ENCODE measurements around the gene DYNLT4.
"Not testable (repeated sequence)": the region's sequence is repeated elsewhere in the genome, so short reads cannot be mapped to it uniquely, and the experiment has no call there.

DYNLT4 gene

GRCh38 chr1:44788120-44788860 is 18.9 kb downstream of the DYNLT4 start, which contains the start of gene BEST4:
Gene BEST4, minus strand, starts transcription at chr1:44788170. Its CDS starts 465 bp downstream, at chr1:44787705.
- no peak for DNase-seq (ENCODE audit: low read depth)

- DNase-seq (ENCODE audit: low read depth): no peak
Measured at GRCh38 chr1:44787506-44787905, 19.6 kb downstream of the DYNLT4 start.

- DNase-seq (ENCODE audit: low read depth): no peak
Measured at GRCh38 chr1:44786841-44787426, 20.2 kb downstream of the DYNLT4 start.

- no peak for DNase-seq (ENCODE audit: low read depth)
Measured at GRCh38 chr1:44786138-44786840, 20.9 kb downstream of the DYNLT4 start.

GRCh38 chr1:44785501-44786137 is 21.5 kb downstream of the DYNLT4 start:
- DNase-seq (ENCODE audit: low read depth): no peak

- no peak for DNase-seq (ENCODE audit: low read depth)
Measured at GRCh38 chr1:44785029-44785380, 22.1 kb downstream of the DYNLT4 start.

GRCh38 chr1:44784094-44785028 is 22.8 kb downstream of the DYNLT4 start:
- DNase-seq (ENCODE audit: low read depth): no peak

GRCh38 chr1:44783697-44784093 is 23.5 kb downstream of the DYNLT4 start:
- no peak for DNase-seq (ENCODE audit: low read depth)

- no peak for DNase-seq (ENCODE audit: low read depth)
Measured at GRCh38 chr1:44780583-44781121, 26.5 kb downstream of the DYNLT4 start.

GRCh38 chr1:44778705-44779576 is 28.2 kb downstream of the DYNLT4 start:
- no peak for DNase-seq (ENCODE audit: low read depth)

GRCh38 chr1:44777969-44778635 is 29.0 kb downstream of the DYNLT4 start:
- DNase-seq (ENCODE audit: low read depth): no peak

- DNase-seq (ENCODE audit: low read depth): no peak
Measured at GRCh38 chr1:44777547-44777946, 29.6 kb downstream of the DYNLT4 start.

- no peak for DNase-seq (ENCODE audit: low read depth)
Measured at GRCh38 chr1:44776730-44777068, 30.5 kb downstream of the DYNLT4 start.

- DNase-seq (ENCODE audit: low read depth): no peak
Measured at GRCh38 chr1:44775930-44776729, 31.0 kb downstream of the DYNLT4 start.

GRCh38 chr1:44775078-44775929 is 31.8 kb downstream of the DYNLT4 start, which contains the start of gene RPS8:
Gene RPS8, plus strand, starts transcription at chr1:44775540. Its CDS starts 57 bp downstream, at chr1:44775597.
- peak; percentile 95 for DNase-seq (ENCODE audit: low read depth)

GRCh38 chr1:44766421-44766820 is 40.7 kb downstream of the DYNLT4 start:
- not testable (repeated sequence) for DNase-seq (ENCODE audit: low read depth)

GRCh38 chr1:44760876-44761275 is 46.3 kb downstream of the DYNLT4 start:
- no peak for DNase-seq (ENCODE audit: low read depth)

- no peak for DNase-seq (ENCODE audit: low read depth)
Measured at GRCh38 chr1:44759077-44759476, 48.1 kb downstream of the DYNLT4 start.

Data from CMK (cell line).